Right atrium auricular region (tissue), 2 donors: Measurements from ENCODE around the gene EGLN3. TPM values are rescaled to one million over a fixed set of nuclear protein-coding genes. Genes with fewer than 3 reads are reported as not detected.
"Not testable (repeated sequence)": the region's sequence is repeated elsewhere in the genome, so short reads cannot be mapped to it uniquely, and the experiment has no call there.

Experiments
- DNase-seq: peaks from one replicate; pipeline ENCODE4 v3.0.0-alpha.2; 2019; ENCODE audit warnings: low spot score
- H3K27ac ChIP-seq, 2 donors: fragments of 200-600 bp; sonication (generic); 1 replicate in 1 of 2; 2 replicates in 1 of 2; pipeline ENCODE4 v1.5.1; 2016 to 2019
- H3K27me3 ChIP-seq, 2 donors: fragments of 200-600 bp; sonication (generic); one replicate each; pipeline versions ENCODE4 v1.5.1 to v1.6.0; 2017 to 2019
- H3K36me3 ChIP-seq: fragments of 200-600 bp; sonication (generic); one replicate; pipeline ENCODE4 v1.5.1; 2016
- H3K4me1 ChIP-seq, 2 donors: fragments of 200-600 bp; sonication (generic); one replicate each; pipeline versions ENCODE4 v1.5.1 to v1.6.0; 2017 to 2019
- H3K4me3 ChIP-seq, 2 donors: fragments of 200-600 bp; sonication (generic); 1 replicate in 1 of 2; 2 replicates in 1 of 2; pipeline ENCODE4 v1.5.1; 2017 to 2019; ENCODE audit warnings: mild to moderate bottlenecking in 1 of 2, moderate library complexity in 1 of 2
- H3K9me3 ChIP-seq, 2 donors: fragments of 200-600 bp; sonication (generic); one replicate each; pipeline ENCODE4 v1.5.1; 2019
- total RNA-seq, 2 donors: library from RNA; depleted of rRNA; stranded (reverse); fragments of >200 nt; gene quantifications; one replicate each; pipeline ENCODE4 v1.1.0, GENCODE V29; 2016
- TF ChIP-seq, protein P1 (sequence below), 2 donors: fragments of 200-600 bp; sonication (generic); IDR thresholded peaks; one replicate each; pipeline ENCODE4 v1.5.1; 2019; ENCODE audit warnings: antibody characterized with exemption in 2 of 2

EGLN3 gene
- total RNA-seq, 2 donors from 2014 or later = 35.5 to 122 TPM

DNA sequence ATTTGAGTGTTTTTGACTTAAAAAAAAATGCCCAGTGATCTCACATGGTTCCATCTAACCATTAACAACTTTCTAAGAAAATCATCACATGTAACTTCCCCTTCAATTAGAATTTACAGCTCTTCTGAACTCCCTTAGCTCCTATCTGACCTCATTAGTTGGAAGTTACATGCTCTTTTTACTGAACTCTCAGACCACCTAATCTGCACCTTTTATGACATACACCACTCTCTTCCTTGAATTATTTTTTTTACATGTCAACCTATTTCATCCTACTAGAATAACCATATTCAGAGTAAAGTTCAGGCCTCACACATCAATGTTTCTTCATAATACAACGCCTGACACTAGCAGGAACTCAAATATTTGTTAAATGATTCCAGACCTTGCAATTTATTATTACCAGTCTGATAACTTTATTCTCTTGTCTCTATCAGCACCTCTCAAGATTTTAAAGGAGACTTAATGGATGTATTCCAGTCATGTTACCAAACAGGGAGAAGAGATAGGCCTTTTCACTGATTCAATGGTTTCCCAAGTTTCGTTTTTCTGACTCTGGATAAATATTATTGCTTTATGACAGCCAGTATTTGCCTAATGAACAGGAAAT, 21.0 kb downstream of the EGLN3 start:
- peak overlapping the region in 1 of 2 donors; percentile 25 for H3K27ac ChIP-seq
- H3K4me1 ChIP-seq = peaks cover 0 to 33% of the 10 kb centered on the region in 2 donors
- H3K36me3 ChIP-seq = peaks cover 52% of the 10 kb centered on the region
- H3K4me3 ChIP-seq = no peak overlapping the region
- DNase-seq = no peak
- TF ChIP-seq, protein P1, sequence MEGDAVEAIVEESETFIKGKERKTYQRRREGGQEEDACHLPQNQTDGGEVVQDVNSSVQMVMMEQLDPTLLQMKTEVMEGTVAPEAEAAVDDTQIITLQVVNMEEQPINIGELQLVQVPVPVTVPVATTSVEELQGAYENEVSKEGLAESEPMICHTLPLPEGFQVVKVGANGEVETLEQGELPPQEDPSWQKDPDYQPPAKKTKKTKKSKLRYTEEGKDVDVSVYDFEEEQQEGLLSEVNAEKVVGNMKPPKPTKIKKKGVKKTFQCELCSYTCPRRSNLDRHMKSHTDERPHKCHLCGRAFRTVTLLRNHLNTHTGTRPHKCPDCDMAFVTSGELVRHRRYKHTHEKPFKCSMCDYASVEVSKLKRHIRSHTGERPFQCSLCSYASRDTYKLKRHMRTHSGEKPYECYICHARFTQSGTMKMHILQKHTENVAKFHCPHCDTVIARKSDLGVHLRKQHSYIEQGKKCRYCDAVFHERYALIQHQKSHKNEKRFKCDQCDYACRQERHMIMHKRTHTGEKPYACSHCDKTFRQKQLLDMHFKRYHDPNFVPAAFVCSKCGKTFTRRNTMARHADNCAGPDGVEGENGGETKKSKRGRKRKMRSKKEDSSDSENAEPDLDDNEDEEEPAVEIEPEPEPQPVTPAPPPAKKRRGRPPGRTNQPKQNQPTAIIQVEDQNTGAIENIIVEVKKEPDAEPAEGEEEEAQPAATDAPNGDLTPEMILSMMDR (IDR thresholded peaks at IDR 0.05) = no peak
- H3K27me3 ChIP-seq = no peaks in the 10 kb centered on the region
- H3K9me3 ChIP-seq = no peaks in the 10 kb centered on the region

DNA sequence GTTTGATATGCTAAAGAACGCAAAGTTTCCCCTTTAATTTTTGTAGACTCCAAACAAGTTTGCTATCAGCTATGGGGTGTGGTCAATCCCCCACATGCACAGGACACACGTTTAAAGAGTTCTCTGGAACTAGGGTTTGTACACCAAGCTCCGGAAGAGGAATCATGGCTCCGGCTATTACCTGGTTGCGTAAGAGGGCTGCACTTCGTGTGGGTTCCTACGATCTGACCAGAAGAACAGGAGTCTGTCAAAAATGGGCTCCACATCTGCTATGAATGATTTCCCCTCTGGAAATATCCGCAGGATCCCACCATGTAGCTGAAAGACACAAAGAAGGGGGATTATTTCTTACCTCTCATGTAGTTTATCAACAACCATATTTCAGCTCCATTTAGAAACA, 22.0 kb downstream of the EGLN3 start:
- Histone ChIP-seq H3K4me3 (no peak overlapping the region), H3K4me1 (peaks cover 0 to 30% of the 10 kb centered on the region in 2 donors), H3K27ac (no peak overlapping the region), H3K9me3 (no peaks in the 10 kb centered on the region), H3K27me3 (no peaks in the 10 kb centered on the region), H3K36me3 (peaks cover 52% of the 10 kb centered on the region)
- TF ChIP-seq, protein P1 (IDR thresholded peaks at IDR 0.05) = no peak
- no peak for DNase-seq

DNA sequence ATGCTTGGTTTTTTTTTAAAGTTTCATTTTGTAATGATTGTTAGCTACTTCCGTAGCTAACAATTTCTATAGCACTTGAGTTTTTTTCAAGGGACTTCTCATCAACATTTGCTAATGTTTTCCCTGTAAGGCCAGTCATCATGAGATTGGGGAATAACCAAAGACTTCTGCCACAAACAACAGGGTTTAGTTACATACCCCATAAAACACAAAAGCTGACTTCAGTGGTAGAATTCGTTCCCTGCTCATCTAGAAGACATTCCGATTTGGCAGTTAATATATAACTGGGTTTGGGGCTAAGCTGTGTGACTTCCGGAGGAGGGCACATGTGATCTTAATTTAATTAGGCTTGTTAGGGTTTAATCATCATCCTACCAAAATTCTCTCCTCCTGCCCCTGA, 22.9 kb downstream of the EGLN3 start:
- Histone ChIP-seq H3K36me3 (peaks cover 52% of the 10 kb centered on the region), H3K4me1 (peaks cover 0 to 22% of the 10 kb centered on the region in 2 donors), H3K27ac (no peak overlapping the region), H3K9me3 (no peaks in the 10 kb centered on the region), H3K4me3 (no peak overlapping the region), H3K27me3 (no peaks in the 10 kb centered on the region)
- TF ChIP-seq, protein P1 (IDR thresholded peaks at IDR 0.05) = no peak
- no peak for DNase-seq

DNA sequence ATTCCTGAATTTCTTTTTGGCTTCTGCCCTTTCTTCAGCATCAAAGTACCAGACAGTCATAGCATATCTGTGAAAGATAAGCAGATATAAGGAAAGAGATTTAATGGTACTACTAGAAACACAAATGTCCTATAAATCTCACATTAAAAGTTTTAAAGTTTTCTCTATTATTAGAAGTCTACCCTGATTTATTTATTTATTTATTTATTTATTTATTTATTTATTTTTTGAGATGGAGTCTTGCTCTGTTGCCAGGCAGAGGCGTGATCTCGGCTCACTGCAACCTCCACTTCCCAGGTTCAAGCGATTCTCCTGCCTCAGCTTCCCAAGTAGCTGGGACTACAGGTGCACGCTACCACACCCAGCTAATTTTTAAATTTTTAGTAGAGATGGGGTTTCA, 23.9 kb downstream of the EGLN3 start:
- not testable (repeated sequence) for H3K9me3 ChIP-seq, DNase-seq, H3K27me3 ChIP-seq, H3K27ac ChIP-seq, H3K4me3 ChIP-seq
- H3K36me3 ChIP-seq = peaks cover 59% of the 10 kb centered on the region
- peaks cover 0 to 14% of the 10 kb centered on the region in 2 donors for H3K4me1 ChIP-seq

DNA sequence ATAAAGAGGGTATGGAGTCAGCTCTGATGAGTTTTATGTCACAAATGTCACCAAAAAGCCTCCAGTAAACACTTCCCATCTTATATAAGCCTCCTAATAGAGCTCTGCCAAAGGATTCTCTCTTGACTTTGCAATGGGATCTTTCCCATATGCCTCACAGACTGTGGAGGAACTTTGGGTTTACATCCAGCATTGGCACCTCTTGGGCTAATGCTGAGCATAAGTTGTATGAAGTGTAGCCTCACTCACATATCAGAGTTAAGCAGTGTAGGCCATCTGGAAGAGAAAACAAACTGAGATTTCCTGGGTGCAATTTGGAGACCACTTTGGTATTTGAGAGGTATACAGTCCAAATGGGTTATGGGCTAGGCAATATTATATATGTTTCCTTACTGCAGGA, 24.9 kb downstream of the EGLN3 start:
- Histone ChIP-seq H3K4me1 (peaks cover 0 to 7% of the 10 kb centered on the region in 2 donors), H3K9me3 (no peaks in the 10 kb centered on the region), H3K36me3 (peaks cover 59% of the 10 kb centered on the region), H3K27ac (no peak overlapping the region), H3K27me3 (no peaks in the 10 kb centered on the region), H3K4me3 (no peak overlapping the region)
- DNase-seq = no peak
- TF ChIP-seq, protein P1 (IDR thresholded peaks at IDR 0.05) = no peak

DNA sequence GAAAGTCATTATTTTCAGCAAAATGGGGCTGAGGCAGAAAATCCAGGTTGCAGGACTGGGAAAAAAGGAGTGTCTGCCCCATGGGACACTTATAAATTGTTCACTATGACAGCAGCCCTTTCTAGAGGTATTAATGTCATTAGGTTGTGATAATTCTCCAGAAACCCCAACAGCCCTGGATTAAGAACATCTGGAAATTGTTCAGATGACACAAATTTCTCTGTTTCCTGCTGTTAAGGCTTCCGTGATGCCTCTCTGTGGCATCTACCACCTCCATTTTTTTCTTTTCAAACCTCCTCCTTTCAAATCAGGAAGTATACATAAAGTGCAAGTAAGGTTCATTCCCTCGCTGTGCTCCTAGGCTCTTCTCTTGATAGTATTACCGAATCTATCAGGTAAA, 25.6 kb downstream of the EGLN3 start:
- Histone ChIP-seq H3K9me3 (no peaks in the 10 kb centered on the region), H3K27me3 (no peaks in the 10 kb centered on the region), H3K4me1 (peaks cover 0 to under 1% of the 10 kb centered on the region in 2 donors), H3K36me3 (peaks cover 53% of the 10 kb centered on the region), H3K4me3 (no peak overlapping the region), H3K27ac (no peak overlapping the region)
- DNase-seq = no peak
- TF ChIP-seq, protein P1 (IDR thresholded peaks at IDR 0.05) = no peak
